Stimulated activated CD4-positive, alpha-beta T cell treated with anti-CD3 and anti-CD28 coated beads, Interleukin-12 subunit alpha, Interleukin-12 subunit beta, amount 100 ng/mL, for 4 hours (primary cell): ENCODE measurements around the gene EPHA2.
"Not testable (repeated sequence)": the region's sequence is repeated elsewhere in the genome, so short reads cannot be mapped to it uniquely, and the experiment has no call there.

Source experiments
- DNase-seq: peaks from one replicate; pipeline ENCODE4 v3.0.0-alpha.2; 2020

Gene EPHA2

DNA sequence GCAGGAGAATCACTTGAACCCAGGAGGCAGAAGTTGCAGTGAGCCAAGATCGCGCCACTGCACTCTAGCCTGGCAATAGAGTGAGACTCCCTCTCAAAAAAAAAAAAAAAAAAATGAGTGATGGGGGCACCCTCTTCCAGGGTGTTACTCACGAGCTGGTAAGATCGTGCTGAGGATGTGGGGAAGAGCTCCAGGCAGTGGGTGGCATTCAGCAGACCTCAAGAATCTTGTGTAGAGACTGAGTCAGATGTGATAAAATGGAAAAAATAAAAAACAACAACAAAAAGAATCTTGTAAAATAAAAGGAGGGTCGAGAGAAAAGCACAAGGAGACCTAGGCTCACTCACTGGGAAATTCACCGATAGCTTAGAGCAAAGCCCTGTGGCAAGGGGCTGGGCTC is 38.5 kb downstream of the EPHA2 start:
- DNase-seq, result no peak

- no peak for DNase-seq
These were observed 39.2 kb downstream of the EPHA2 start for GRCh38 chr1:16116625-16117024.

GRCh38 chr1:16116002-16116401 is 39.9 kb downstream of the EPHA2 start:
- no peak for DNase-seq

GRCh38 chr1:16115468-16115983 is 40.3 kb downstream of the EPHA2 start:
- DNase-seq, result no peak

DNA sequence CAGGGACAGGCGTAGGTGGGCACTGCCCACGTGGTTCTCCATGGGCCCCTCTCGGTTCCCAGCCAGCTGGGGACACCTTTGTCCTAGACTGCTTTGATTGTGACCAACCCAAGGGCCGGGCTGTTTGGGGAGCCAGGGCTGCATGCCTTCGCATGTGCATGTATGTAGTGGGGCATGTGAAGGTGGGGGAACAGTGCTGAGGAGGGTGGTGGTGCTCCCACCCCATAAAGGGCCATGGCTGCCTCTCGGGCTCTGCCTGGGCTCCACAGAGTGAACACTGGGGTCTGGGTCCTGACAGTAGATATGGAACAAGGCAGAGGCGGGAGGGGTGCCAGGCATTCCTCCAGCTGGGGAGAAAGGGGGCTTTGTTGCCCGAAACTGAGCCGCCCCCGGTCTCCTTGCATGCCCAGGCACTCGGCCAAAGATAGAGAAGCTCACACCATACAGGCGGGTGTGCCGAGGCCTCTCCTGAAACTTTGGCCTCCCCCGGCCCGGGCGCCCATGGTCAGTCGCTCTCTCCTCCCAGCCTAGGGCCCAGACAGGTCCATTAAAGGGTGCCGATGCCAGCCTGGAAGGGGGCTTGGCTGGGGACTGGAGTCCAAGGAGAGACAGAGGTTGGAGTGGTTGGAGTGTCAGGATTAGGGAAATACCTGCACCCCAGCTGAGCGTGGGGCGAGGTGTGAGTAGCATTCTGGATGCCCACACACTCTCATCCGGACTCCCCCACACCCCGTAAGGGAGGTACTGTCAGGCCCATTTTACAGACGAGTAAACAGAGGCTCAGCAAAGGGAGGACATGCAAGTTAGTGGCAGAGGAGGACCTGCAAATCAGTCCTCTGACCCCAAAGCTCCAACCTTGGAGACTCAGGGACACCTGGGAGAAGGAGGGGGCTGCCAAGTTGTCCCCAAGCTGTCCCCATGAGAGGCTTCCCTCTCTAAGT is 41.1 kb downstream of the EPHA2 start:
- DNase-seq, result no peak

- no peak for DNase-seq
These were observed 43.0 kb downstream of the EPHA2 start for GRCh38 chr1:16112596-16113555.

DNA sequence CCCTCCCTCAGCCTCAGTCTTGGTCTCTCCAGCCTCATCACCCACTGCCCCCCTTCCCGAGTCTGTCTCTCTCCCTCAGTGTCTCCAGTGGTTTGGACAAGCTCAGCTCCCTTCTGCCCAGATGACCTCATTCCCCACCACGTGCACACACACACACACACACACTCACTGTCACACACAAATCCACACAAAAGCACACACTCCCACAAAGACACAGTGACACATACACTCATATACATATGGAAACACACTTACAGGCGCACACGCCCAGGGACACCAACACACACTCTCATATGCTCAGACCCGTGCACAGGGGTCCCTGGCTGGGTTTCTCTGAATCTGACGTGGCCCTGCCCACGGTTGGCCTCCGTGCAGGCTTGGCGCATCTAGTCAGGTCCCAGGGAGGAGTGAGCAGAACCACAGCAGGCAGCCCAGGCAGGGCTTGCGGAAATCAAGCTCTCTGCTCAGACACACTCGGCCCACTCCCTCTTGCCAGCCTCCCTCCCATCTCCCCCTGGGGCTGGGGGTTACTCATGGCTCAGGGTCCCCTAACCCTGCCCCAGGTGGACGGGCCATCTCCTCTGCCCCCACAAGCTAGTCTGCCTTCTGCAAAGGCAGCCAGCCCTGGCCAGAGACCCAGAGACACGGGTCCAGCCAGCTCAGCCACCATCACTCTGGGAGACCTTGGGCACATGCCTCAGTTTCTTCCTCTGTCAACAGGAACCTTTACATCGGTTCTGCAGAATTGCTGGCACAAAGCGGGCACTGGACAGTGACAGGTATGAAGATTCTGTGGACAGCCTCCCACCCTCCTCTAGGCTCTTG is 43.9 kb downstream of the EPHA2 start:
- no peak for DNase-seq

DNA sequence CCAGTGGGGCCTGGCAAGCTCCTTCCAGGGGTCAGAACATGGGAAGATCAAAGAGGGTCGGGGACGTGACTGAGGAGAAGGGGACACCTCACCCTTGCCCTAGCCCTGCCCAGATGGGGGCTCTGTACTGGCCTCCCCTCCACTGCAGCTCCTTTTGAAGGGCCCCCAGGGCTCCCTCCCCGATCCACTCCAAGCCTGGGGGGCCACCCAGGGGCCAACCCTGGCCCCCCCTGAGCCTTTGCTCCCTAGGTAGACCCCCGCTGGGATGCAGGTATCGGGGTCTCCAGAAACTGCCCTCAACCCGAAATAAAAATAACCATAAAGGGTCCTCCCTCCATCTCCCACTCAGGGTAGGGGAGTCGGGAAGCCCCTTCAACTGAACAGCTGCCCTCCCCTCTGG is 45.0 kb downstream of the EPHA2 start:
- DNase-seq, result no peak

DNA sequence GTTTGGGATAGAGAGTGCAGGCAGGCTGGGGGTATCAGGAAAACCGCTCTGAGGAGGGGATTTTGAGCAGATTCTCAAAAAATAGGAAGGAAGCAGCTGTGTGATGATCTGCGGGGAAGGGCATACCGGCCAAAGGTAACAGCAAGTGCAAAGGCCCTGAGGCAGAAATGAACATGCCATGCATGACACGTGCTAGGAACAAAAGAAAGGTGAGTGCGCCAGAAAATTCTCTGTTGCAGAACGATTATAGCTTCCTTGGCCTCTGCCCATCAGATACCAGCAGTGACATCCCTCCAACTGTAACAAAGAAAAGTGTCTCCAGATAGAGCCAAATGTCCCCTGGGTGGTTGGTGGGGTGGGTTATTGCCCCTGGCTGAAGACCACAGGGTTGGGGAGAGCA is 45.4 kb downstream of the EPHA2 start:
- DNase-seq, result no peak

DNA sequence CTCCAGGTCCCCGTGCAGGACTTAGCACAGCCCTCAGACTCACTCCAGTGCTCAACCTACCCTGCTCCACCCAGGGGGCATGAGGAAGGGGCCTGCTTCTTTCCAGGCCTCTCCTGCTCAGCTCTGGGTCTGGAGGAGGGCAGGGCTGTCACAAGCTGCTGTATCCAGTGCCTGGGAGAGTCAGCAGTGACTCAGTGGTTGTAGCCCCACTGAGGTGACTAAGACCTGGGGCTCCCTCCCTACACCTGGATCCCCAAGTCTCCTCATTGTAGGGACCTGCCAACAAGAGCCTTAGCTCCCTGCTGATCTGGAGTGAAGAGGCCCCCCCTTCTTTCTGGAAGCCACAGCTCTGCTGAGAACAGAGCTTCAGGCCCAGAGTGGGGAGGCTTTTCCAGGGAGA is 46.3 kb downstream of the EPHA2 start:
- DNase-seq, result no peak

DNA sequence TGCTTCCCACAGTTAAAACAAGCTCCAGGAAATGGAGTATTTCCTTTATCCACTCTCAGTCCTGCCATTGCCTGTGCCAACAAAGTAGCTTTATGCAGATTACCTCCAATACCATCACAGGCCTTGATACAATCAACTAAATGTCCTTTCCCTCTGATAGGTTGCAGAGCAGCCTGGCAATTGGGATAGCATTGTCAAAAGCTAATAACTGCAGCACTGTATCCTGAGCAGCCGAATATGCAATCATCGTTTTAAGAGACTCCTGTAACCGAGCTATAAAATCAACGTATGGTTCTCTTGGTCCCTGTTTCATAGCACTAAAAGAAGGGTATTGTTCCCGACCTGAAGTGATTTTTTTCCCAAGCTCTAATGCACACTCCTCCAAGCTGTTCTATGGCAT is 48.8 kb downstream of the EPHA2 start:
- not testable (repeated sequence) for DNase-seq

DNA sequence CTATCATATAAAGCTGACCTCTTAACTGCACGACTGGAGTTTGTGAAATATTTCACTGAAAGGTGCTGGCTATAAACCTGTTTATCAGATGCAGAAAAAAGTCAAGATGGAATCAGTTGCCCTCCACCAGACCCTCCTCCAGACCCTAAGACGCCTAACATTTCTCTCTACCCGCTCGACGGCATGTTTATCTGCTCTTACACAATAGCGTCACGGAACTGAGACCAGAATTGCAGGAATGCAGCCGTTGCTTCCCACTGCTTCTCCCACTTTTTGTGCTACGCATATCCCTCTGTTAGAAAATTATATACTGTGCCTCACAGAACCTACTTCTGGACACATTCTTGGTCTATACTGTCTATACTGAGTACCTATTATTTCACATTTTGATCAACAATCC is 54.2 kb downstream of the EPHA2 start:
- DNase-seq, result no peak

DNA sequence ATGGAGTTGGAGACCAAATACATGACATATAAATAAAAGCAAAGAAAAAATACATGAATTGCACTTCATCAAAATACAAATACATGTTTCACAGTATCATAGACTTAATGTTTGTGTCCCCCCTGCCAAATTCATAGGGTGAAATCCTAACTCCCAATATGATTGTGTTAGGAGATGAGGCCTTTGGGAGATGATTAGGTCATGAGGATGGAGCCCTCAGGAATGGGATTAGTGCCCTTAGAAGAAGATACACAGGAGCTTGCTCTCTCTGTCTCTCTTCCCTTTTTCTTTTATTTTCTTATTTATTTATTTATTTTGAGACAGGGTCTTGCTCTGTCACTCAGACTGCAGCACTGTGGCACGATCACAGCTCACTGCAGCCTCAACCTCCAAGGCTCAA is 56.5 kb downstream of the EPHA2 start:
- no peak for DNase-seq

- DNase-seq, result no peak
These were observed 60.4 kb downstream of the EPHA2 start for GRCh38 chr1:16095447-16095846.

DNA sequence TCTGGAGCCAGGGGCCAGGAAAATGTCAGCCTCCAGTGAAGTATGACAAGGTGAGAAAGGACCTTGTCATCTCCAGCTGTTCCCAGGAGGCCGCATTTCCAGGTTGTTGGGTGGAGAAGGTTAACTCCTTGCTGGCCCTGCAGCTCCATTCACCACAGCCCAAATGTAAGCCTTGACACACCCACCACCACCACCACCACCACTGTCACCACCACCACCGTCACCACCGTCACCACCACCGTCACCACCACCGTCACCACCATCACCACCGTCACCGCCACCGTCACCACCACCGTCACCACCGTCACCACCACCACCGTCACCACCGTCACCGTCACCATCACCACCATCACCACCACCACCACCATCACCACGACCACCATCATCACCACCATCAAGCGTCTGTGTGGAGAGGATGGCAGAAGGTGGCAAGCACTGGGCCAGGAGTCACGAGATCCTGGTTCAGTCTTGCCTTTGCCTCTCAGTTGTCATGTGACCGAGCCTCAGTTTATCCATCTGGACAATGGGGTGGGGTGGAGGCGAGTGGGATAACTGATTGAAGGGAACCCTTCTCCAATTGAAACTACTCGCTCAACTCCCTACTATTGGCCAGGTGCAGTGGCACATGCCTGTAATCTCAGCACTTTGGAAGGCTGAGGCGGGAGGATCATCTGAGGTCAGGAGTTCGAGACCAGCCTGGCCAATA is 61.3 kb downstream of the EPHA2 start:
- DNase-seq, result no peak

- no peak for DNase-seq
These were observed 62.3 kb downstream of the EPHA2 start for GRCh38 chr1:16093611-16094010.

- DNase-seq, result no peak
These were observed 62.9 kb downstream of the EPHA2 start for GRCh38 chr1:16092923-16093511.

GRCh38 chr1:16092097-16092922 is 63.6 kb downstream of the EPHA2 start:
- DNase-seq, result no peak

- DNase-seq, result no peak
These were observed 64.6 kb downstream of the EPHA2 start for GRCh38 chr1:16091296-16091695.

GRCh38 chr1:16090076-16090826 is 65.6 kb downstream of the EPHA2 start:
- DNase-seq, result no peak
